Activated T-helper 1 cell treated with anti-CD3 and anti-CD28 coated beads, Interleukin-2, amount 50 U/mL, for 16 hours (primary cell): Measurements from ENCODE around the gene VPS26C.
"Not testable (repeated sequence)": the region's sequence is repeated elsewhere in the genome, so short reads cannot be mapped to it uniquely, and the experiment has no call there.

Experiments
- DNase-seq, 2 donors: peaks; one replicate each; pipeline ENCODE4 v3.0.0-alpha.2; 2020; ENCODE audit warnings: low read depth in 1 of 2, low spot score in 1 of 2

Gene VPS26C

GRCh38 chr21:37231671-37232070 lies 35.5 kb downstream of the VPS26C start:
- DNase-seq = no peak

DNA sequence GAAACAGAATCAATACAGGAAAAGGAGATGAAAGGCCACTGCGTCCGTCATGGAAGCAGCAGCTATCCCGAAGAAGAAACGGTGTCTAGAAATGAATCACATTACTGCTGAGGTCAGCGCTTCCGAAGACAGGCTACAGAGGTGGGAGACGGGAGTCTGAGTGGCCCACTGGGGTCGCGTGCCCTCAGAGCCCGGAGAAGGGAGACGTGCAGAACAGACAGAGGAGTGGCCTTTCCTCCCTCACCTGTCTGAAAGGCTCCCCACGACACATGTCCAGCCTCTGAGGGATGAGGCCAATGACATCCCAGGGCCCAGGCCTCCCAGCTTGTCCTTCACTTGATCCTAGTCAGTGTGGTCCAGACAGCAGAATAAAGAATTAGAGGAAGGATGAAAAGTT lies 35.9 kb downstream of the VPS26C start:
- no peak for DNase-seq

DNA sequence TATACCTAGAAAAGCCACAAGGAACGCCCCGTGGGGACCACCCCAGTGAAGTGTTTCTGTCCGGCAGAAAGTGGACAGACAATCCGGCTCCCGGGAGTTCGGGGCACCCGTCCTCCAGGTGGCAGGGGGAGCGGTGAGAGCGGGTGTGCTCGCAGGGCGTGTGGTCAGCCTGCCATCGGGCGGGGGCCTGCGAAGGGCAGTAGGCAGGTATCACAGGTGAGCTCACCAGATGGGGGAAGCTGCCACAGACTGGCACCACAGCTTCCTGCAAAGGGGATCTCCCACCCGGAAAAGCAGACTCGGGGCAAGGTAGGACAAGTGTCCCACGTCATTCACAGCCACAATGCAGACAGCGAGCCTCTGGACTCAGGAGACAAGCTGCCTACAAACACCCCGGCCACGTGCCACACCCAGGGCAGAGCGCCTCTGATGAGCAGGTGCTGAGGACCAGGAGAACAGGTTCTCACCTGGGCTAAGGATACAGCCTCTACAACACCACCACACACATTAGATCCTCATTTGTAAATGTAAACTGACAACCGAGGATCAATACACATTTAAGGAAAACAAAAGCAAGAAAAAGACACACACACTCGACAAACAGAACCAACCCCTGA lies 36.4 kb downstream of the VPS26C start:
- no peak for DNase-seq

GRCh38 chr21:37228003-37228400 lies 39.1 kb downstream of the VPS26C start:
- no peak for DNase-seq

DNA sequence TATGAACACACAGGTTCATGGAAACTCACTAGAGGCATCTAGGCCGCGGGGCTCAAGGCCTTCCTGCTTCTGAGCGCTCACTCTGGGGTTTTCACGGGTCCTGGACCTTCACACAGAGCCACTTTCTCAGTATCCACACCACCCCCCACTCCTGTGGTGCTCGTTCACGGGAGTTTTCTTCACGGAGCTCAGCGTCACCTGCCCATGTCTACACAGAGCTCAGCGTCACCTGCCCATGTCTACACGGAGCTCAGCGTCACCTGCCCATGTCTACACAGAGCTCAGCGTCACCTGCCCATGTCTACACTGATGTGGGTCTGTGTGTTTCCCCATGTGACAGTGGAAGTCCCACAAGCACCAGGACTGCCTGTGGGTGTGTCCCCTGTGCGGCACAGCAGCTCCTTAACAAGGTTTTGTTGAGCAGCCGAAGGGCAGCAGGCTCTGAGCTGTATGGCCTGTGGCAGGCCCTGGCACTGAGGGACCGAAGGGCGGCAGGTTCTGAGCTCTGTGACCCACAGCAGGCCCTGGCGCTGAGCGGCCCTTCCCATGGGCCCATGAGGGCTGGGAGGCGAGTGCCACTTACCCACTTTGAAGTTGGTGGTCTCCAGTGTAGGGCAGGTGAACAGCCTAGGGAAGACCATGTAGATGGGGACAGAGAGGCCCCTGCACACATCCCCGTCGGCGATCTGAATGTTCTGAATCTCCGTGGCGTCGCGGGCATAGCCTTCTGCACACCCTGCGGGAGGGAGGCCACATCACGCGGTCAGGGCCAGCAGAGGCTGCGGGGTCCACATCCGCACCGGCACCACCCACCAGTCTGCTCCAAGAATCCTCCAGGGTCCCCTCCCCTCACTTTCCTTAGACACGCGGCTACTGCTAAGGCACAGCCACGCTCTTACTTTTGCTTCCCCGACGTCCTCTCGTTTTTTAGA lies 39.8 kb downstream of the VPS26C start:
- DNase-seq = no peak

- DNase-seq = no peak
These were observed 40.9 kb downstream of the VPS26C start for GRCh38 chr21:37226041-37226920.

DNA sequence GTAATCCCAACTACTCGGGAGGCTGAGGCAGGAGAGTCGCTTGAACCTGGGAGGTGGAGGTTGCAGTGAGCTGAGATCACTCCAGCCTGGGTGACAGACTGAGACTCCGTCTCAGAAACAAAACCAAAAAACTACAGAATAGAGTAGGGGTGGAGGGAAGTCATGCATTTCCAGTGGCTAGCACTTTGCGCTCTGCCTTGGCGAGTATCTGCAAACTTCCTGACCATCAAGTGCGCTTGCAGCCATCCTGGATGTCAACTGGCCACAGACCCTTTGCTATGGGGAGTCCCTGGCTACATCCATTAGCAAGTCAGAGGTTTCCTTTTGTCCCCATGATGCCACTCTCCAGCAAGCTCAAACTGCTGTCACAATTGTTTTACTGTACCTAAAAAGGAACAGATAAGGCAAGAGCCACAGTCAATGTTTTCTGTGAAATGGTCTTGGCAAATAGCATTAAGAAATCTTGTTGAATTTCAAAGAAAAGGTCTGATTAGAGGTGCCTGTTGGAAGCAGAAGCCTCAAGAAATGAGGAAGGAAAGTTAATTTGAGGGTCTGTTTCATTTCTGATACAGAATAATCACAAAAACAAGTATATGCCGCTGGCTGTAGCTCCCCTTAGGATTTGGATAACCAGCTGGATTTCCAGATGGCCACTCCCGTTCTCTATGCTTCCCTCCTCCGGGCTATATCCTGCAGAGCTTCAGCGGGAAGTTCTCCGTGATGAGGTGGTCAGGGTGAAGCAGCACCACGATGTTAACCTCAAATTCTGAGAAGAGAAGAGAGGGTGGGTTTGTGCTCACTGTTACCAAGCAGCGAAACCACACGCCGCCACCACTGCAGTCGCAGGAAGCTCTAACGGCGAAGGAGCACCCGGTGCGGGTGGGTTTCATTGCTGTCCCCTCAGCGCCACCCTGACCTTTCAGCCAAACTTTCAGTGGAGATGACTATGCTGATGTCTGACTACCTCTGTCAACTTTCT lies 42.0 kb downstream of the VPS26C start:
- no peak for DNase-seq

GRCh38 chr21:37223804-37224345 lies 43.3 kb downstream of the VPS26C start:
- no peak for DNase-seq

DNA sequence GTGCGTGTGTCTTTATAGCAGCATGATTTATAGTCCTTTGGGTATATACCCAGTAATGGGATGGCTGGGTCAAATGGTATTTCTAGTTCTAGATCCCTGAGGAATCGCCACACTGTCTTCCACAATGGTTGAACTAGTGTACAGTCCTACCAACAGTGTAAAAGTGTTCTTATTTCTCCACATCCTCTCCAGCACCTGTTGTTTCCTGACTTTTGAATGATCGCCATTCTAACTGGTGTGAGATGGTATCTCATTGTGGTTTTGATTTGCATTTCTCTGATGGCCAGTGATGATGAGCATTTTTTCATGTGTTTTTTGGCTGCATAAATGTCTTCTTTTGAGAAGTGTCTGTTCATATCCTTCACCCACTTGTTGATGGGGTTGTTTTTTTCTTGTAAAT lies 44.9 kb downstream of the VPS26C start:
- DNase-seq = not testable (repeated sequence)

DNA sequence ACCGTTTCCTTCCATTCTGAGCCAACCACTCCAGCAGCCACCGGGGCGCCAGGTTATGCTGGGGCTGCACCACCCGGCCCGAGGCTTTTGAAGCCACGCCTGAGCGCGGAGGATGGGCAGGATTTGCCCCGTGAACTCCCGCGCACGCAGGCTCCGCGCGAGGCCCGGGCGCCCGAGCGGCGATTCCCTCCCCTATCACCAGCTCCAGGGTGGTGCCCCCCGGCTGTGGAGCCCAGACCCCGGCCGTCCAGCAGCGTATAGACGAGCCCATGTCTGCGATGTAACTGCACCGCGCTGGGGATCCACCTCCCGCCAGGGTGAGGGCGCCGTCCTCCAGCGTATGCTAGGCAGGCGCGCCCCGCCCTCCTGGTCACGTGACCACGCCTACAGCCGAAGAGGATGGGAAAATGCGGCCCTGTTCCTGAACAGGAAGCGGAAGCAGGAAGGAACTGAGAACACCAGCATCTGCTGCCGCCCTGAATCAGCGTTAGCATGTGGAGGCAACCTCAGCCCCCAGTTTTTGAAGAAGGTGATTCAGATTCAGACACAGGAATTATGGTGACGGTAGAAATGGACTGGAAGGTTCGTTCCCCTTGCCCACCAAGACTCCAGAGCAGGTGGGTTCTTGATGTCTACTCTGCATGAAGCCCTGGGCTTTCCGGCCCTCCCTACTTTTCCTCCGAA lies 46.0 kb downstream of the VPS26C start:
- peak; percentile 88 for DNase-seq

DNA sequence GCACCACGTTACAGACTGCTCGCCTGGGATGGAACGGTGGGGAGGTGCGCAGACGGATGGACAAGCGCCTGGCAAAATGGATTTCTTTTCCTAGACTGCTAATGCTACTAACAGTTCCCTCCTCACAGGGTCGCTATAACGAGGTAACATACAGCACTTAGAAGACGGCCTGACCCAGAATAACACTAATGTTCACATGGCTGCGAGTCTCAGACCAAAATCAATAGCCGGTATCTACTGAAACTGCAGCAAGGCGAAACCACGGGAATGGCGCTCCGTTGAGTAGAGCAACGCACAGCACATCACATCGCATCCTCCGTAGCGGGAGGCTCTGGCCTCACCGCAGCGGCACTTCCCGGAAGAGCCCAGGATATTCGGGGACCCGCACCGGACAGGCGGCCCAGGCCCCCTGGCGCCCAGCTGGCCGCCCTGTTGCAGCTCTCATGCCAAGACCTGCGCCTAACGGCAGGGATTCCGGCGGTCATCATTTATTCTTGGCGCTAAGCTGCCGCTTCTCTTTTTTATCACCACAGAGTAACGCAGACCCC lies 46.6 kb downstream of the VPS26C start:
- DNase-seq = no peak

DNA sequence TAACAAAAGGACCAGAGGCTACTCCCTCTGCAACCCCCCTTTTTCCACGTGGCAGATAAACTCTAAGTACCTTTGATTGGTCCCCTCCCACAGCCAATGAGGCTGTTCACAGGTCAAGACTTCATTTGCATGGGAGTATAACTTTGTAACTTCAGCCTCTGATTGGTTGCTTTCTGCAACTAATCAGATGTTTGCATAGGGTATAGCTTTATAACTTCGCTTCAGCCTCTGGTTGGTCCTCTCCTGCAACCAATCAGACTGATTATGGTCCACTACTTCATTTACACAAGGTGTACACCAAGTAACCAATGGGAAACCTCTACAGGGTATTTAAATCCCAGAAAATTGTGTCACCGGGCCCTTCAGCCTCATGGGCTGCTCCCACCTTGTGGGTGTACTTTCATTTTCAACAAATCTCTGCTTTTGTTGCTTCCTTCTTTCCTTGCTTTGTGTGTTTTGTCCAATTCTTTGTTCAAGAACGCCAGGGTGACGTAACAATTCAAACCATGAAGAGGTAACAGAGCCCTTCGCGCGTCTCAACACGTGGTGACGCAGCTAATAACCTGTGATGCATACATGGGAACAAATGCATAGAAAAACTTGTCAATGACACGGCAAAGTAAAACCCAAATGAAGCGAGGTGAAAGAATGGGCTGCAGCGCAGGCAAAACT lies 47.2 kb downstream of the VPS26C start:
- DNase-seq = no peak

- DNase-seq = no peak
These were observed 52.2 kb downstream of the VPS26C start for GRCh38 chr21:37214952-37215351.

GRCh38 chr21:37210799-37211198 lies 56.3 kb downstream of the VPS26C start:
- no peak for DNase-seq

DNA sequence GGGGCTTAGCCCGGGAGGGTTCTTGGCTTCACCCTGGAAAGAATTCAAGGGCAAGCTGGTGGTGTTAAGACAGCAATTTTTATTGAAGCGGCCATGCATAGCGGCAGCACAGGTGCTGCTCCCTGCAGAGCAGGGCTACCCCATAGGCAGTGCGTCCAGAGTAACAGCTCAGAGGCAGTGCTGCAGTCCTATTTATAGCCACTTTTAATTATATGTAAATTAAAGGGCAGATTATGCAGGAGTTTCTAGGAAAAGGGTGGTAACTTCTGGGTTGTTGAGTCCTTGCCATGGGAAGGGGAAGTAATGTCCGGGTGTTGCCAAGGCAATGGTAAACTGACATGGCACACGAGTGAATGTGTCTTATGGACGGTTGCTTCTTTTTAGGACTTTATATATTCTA lies 57.0 kb downstream of the VPS26C start:
- no peak for DNase-seq

GRCh38 chr21:37208741-37209225 lies 58.4 kb downstream of the VPS26C start:
- DNase-seq = no peak

- DNase-seq = no peak
These were observed 58.9 kb downstream of the VPS26C start for GRCh38 chr21:37208056-37208721.

- no peak for DNase-seq
These were observed 59.6 kb downstream of the VPS26C start for GRCh38 chr21:37207441-37208009.
